Nephron (organoid): Measurements from ENCODE around the gene STXBP5L.
"Not testable (repeated sequence)": the region's sequence is repeated elsewhere in the genome, so short reads cannot be mapped to it uniquely, and the experiment has no call there.

Source experiments
- H3K27ac Mint-ChIP-seq, 3 experiments: 2 replicates each; pipeline ENCODE4 v1.8.0; 2020; ENCODE audit warnings: mixed read lengths in 3 of 3, mild to moderate bottlenecking in 2 of 3, moderate library complexity in 1 of 3
- H3K27me3 Mint-ChIP-seq: 2 replicates; pipeline ENCODE4 v1.8.0; 2021; ENCODE audit warnings: low read depth, mild to moderate bottlenecking, moderate library complexity, mixed read lengths
- H3K36me3 Mint-ChIP-seq: 2 replicates; pipeline ENCODE4 v1.8.0; 2020; ENCODE audit warnings: low read depth, mixed read lengths
- H3K4me1 Mint-ChIP-seq: 2 replicates; pipeline ENCODE4 v1.8.0; 2020; ENCODE audit warnings: mixed read lengths
- H3K4me3 Mint-ChIP-seq, 3 experiments: 2 replicates each; pipeline ENCODE4 v1.8.0; 2020; ENCODE audit warnings: mild to moderate bottlenecking in 3 of 3, mixed read lengths in 3 of 3, moderate library complexity in 2 of 3
- H3K9me3 Mint-ChIP-seq: 2 replicates; pipeline ENCODE4 v1.8.0; 2020; ENCODE audit warnings: mixed read lengths
- CTCF ChIP-seq, 3 experiments: fragments of 200-600 bp; sonication (generic); IDR thresholded peaks; one replicate each; pipeline ENCODE4 v1.5.0; 2021; ENCODE audit warnings: antibody characterized with exemption in 3 of 3; ENCODE audit not compliant: unreplicated experiment in 3 of 3

STXBP5L gene

GRCh38 chr3:121223116-121223515, 315.1 kb downstream of the STXBP5L start:
- H3K27me3 Mint-ChIP-seq, result no peaks in the 10 kb centered on the region
- H3K27ac Mint-ChIP-seq, result no peak overlapping the region
- no peaks in the 10 kb centered on the region for H3K4me1 Mint-ChIP-seq

GRCh38 chr3:121228971-121229370, 321.0 kb downstream of the STXBP5L start:
- no peak for TF ChIP-seq CTCF (IDR thresholded peaks at IDR 0.05; ENCODE audit: unreplicated experiment in 3 of 3)
- H3K36me3 Mint-ChIP-seq, result no peaks in the 10 kb centered on the region
- H3K27ac Mint-ChIP-seq, result no peak overlapping the region
- H3K4me1 Mint-ChIP-seq, result no peaks in the 10 kb centered on the region
- H3K9me3 Mint-ChIP-seq, result no peaks in the 10 kb centered on the region
- H3K4me3 Mint-ChIP-seq, result no peak overlapping the region
- H3K27me3 Mint-ChIP-seq, result no peaks in the 10 kb centered on the region

More at GRCh38 chr3:121223116-121223515, 315.1 kb downstream of the STXBP5L start:
- TF ChIP-seq CTCF (IDR thresholded peaks at IDR 0.05; ENCODE audit: unreplicated experiment in 3 of 3), result no peak
- H3K4me3 Mint-ChIP-seq, result no peak overlapping the region
- H3K9me3 Mint-ChIP-seq, result no peaks in the 10 kb centered on the region
- H3K36me3 Mint-ChIP-seq, result no peaks in the 10 kb centered on the region

- H3K4me3 Mint-ChIP-seq, H3K9me3 Mint-ChIP-seq, H3K4me1 Mint-ChIP-seq, H3K36me3 Mint-ChIP-seq, H3K27ac Mint-ChIP-seq, H3K27me3 Mint-ChIP-seq: not testable (repeated sequence)
Observed at GRCh38 chr3:121230194-121230593, 322.2 kb downstream of the STXBP5L start.

- Mint-ChIP-seq H3K36me3 (no peaks in the 10 kb centered on the region), H3K4me3 (no peak overlapping the region), H3K27ac (no peak overlapping the region), H3K4me1 (no peaks in the 10 kb centered on the region), H3K27me3 (no peaks in the 10 kb centered on the region), H3K9me3 (no peaks in the 10 kb centered on the region)
- TF ChIP-seq CTCF (IDR thresholded peaks at IDR 0.05; ENCODE audit: unreplicated experiment in 3 of 3), result no peak
Observed at GRCh38 chr3:121231872-121232271, 323.9 kb downstream of the STXBP5L start.

- H3K4me3 Mint-ChIP-seq, result no peak overlapping the region
- H3K36me3 Mint-ChIP-seq, result no peaks in the 10 kb centered on the region
- no peak overlapping the region for H3K27ac Mint-ChIP-seq
- H3K27me3 Mint-ChIP-seq, result no peaks in the 10 kb centered on the region
- H3K9me3 Mint-ChIP-seq, result no peaks in the 10 kb centered on the region
- TF ChIP-seq CTCF (IDR thresholded peaks at IDR 0.05; ENCODE audit: unreplicated experiment in 3 of 3), result no peak
- H3K4me1 Mint-ChIP-seq, result no peaks in the 10 kb centered on the region
Observed at GRCh38 chr3:121232309-121233225, 324.6 kb downstream of the STXBP5L start.

- no peak overlapping the region for H3K4me3 Mint-ChIP-seq
- no peak for TF ChIP-seq CTCF (IDR thresholded peaks at IDR 0.05; ENCODE audit: unreplicated experiment in 3 of 3)
- H3K27ac Mint-ChIP-seq, result no peak overlapping the region
- no peaks in the 10 kb centered on the region for H3K27me3 Mint-ChIP-seq
- no peaks in the 10 kb centered on the region for H3K36me3 Mint-ChIP-seq
- no peaks in the 10 kb centered on the region for H3K4me1 Mint-ChIP-seq
- H3K9me3 Mint-ChIP-seq, result no peaks in the 10 kb centered on the region
Observed at GRCh38 chr3:121243208-121243607, 335.2 kb downstream of the STXBP5L start.
